WTC11 (cell line): ENCODE results near the gene MYLK4.

Experiments
- ATF1 ChIP-seq: sonication (generic); formaldehyde crosslinking; IDR thresholded peaks from 2 replicates; pipeline ENCODE4 v1.8.1; 2023; ENCODE audit warnings: mild to moderate bottlenecking, moderate library complexity, missing genetic modification reagents
- CBFB ChIP-seq: sonication (generic); formaldehyde crosslinking; IDR thresholded peaks from 2 replicates; pipeline ENCODE4 v1.8.1; 2022; ENCODE audit warnings: mild to moderate bottlenecking, low read depth, missing genetic modification reagents
- ESRRA ChIP-seq: sonication (generic); formaldehyde crosslinking; IDR thresholded peaks from 2 replicates; pipeline ENCODE4 v1.8.1; 2022; ENCODE audit warnings: mild to moderate bottlenecking, missing genetic modification reagents, borderline replicate concordance
- FOXK1 ChIP-seq: sonication (generic); formaldehyde crosslinking; IDR thresholded peaks from 2 replicates; pipeline ENCODE4 v1.8.0; 2022; ENCODE audit warnings: mild to moderate bottlenecking, moderate library complexity, missing genetic modification reagents
- GABPB1 ChIP-seq: sonication (generic); formaldehyde crosslinking; IDR thresholded peaks from 2 replicates; pipeline ENCODE4 v1.8.1; 2023; ENCODE audit warnings: mild to moderate bottlenecking, missing genetic modification reagents
- NR3C1 ChIP-seq: sonication (generic); formaldehyde crosslinking; conservative IDR thresholded peaks from 2 replicates; pipeline ENCODE4 v1.8.1; 2023; ENCODE audit warnings: low read depth, mild to moderate bottlenecking, missing genetic modification reagents
- TCF7 ChIP-seq: sonication (generic); formaldehyde crosslinking; IDR thresholded peaks from 2 replicates; pipeline ENCODE4 v1.8.0; 2022; ENCODE audit warnings: mild to moderate bottlenecking, low read depth, missing genetic modification reagents, moderate library complexity
- TEAD1 ChIP-seq: sonication (generic); formaldehyde crosslinking; IDR thresholded peaks from 2 replicates; pipeline ENCODE4 v1.8.0; 2022; ENCODE audit warnings: mild to moderate bottlenecking, missing genetic modification reagents
- TF ChIP-seq, protein P1 (sequence below): sonication (generic); formaldehyde crosslinking; IDR thresholded peaks from 2 replicates; pipeline ENCODE4 v1.8.0; 2022; ENCODE audit warnings: mild to moderate bottlenecking, missing genetic modification reagents
- TF ChIP-seq, protein P2 (sequence below): sonication (generic); formaldehyde crosslinking; IDR thresholded peaks from 2 replicates; pipeline ENCODE4 v1.8.0; 2022; ENCODE audit warnings: mild to moderate bottlenecking, missing genetic modification reagents
- TF ChIP-seq, protein P3 (sequence below): fragments of 200-600 bp; IDR thresholded peaks from 2 replicates; pipeline ENCODE4 v1.8.0; 2022; ENCODE audit warnings: antibody characterized with exemption
- TF ChIP-seq, protein P4 (sequence below): sonication (generic); formaldehyde crosslinking; conservative IDR thresholded peaks from 2 replicates; pipeline ENCODE4 v1.8.1; 2022; ENCODE audit warnings: mild to moderate bottlenecking, missing genetic modification reagents
- TF ChIP-seq, protein P5 (sequence below): fragments of 250-450 bp; sonication (Bioruptor Pico); conservative IDR thresholded peaks from 2 replicates; pipeline ENCODE4 v1.9.0; 2021; ENCODE audit warnings: mild to moderate bottlenecking
- TF ChIP-seq, protein P6 (sequence below): fragments of 250-450 bp; sonication (Bioruptor Pico); IDR thresholded peaks from 2 replicates; pipeline ENCODE4 v2.1.2; 2022; ENCODE audit warnings: mild to moderate bottlenecking, moderate library complexity

DNA sequence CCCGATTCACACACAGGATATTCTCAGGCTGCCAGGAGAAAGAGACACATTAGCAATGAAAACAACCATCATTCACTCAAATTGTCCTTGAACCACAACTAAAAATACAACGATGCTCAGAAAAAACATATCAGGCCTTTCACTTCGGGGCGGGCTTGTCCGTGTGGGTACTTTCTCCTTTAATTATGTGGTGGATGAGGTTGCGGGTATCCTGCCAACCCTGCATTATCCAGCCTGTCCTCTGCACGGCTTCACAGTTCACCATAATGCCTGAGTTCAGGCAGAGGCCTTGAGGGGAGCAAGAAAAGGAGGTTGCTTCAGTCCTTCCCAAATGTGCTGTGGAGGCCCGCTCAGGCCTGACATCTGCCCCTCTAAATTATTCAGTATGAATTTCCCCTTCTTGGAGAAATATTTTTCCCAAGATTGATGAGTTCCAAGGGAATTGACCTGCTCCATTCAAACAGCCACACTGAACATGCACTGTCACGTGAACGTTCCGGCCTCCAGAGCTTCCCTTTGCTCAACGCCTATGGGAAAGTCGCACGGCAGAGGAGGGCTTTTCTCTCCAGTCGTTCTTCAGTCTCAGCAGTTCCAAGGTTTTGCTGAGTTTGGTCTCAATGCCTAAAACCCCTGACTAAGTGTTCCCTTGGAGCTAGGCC, 70.3 kb downstream of the MYLK4 start:
- TF ChIP-seq, protein P1, sequence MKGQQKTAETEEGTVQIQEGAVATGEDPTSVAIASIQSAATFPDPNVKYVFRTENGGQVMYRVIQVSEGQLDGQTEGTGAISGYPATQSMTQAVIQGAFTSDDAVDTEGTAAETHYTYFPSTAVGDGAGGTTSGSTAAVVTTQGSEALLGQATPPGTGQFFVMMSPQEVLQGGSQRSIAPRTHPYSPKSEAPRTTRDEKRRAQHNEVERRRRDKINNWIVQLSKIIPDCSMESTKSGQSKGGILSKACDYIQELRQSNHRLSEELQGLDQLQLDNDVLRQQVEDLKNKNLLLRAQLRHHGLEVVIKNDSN (CRISPR knock-in tag) = no peak
- TF ChIP-seq, protein P2, sequence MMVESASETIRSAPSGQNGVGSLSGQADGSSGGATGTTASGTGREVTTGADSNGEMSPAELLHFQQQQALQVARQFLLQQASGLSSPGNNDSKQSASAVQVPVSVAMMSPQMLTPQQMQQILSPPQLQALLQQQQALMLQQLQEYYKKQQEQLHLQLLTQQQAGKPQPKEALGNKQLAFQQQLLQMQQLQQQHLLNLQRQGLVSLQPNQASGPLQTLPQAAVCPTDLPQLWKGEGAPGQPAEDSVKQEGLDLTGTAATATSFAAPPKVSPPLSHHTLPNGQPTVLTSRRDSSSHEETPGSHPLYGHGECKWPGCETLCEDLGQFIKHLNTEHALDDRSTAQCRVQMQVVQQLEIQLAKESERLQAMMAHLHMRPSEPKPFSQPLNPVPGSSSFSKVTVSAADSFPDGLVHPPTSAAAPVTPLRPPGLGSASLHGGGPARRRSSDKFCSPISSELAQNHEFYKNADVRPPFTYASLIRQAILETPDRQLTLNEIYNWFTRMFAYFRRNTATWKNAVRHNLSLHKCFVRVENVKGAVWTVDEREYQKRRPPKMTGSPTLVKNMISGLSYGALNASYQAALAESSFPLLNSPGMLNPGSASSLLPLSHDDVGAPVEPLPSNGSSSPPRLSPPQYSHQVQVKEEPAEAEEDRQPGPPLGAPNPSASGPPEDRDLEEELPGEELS (CRISPR knock-in tag) = no peak
- TF ChIP-seq FOXK1 (CRISPR knock-in tag) (no peak), CBFB (CRISPR knock-in tag) (no peak), TCF7 (CRISPR knock-in tag) (no peak), GABPB1 (CRISPR knock-in tag) (no peak), ATF1 (no peak), TEAD1 (CRISPR knock-in tag) (no peak), ESRRA (CRISPR knock-in tag) (no peak), NR3C1 (no peak)
- TF ChIP-seq, protein P3, sequence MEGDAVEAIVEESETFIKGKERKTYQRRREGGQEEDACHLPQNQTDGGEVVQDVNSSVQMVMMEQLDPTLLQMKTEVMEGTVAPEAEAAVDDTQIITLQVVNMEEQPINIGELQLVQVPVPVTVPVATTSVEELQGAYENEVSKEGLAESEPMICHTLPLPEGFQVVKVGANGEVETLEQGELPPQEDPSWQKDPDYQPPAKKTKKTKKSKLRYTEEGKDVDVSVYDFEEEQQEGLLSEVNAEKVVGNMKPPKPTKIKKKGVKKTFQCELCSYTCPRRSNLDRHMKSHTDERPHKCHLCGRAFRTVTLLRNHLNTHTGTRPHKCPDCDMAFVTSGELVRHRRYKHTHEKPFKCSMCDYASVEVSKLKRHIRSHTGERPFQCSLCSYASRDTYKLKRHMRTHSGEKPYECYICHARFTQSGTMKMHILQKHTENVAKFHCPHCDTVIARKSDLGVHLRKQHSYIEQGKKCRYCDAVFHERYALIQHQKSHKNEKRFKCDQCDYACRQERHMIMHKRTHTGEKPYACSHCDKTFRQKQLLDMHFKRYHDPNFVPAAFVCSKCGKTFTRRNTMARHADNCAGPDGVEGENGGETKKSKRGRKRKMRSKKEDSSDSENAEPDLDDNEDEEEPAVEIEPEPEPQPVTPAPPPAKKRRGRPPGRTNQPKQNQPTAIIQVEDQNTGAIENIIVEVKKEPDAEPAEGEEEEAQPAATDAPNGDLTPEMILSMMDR = no peak
- TF ChIP-seq, protein P4, sequence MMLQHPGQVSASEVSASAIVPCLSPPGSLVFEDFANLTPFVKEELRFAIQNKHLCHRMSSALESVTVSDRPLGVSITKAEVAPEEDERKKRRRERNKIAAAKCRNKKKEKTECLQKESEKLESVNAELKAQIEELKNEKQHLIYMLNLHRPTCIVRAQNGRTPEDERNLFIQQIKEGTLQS (CRISPR knock-in tag) = no peak
- TF ChIP-seq, protein P5, sequence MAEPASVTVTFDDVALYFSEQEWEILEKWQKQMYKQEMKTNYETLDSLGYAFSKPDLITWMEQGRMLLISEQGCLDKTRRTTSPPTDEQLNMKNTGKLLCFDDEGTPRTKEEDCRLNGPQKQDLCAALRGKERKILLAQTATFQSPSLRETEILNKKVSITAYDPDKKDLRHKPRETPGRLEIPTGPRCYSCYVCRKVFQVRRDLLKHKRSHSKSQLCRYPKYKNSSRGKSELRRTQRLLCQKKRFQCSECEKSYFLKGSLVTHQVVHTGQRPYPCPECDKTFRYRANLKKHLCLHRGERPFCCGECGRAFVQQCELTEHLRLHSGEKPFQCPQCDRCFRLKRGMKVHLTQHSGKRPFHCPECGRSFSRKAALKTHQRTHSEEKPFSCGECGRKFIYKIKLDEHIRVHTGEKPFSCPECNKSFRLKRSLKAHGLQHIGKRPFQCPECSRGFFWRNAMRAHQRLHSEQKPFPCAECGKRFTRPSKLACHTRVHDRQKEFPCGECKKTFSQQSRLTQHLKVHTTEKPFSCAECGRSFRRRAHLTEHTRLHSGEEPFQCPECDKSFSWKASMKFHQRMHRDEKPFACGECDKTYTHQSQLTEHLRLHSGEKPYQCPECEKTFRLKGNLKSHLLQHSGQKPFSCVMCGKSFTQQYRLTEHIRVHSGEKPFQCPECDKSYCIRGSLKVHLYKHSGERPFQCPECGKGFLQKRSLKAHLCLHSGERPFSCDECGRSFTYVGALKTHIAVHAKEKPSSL (CRISPR knock-in tag) = no peak
- TF ChIP-seq, protein P6, sequence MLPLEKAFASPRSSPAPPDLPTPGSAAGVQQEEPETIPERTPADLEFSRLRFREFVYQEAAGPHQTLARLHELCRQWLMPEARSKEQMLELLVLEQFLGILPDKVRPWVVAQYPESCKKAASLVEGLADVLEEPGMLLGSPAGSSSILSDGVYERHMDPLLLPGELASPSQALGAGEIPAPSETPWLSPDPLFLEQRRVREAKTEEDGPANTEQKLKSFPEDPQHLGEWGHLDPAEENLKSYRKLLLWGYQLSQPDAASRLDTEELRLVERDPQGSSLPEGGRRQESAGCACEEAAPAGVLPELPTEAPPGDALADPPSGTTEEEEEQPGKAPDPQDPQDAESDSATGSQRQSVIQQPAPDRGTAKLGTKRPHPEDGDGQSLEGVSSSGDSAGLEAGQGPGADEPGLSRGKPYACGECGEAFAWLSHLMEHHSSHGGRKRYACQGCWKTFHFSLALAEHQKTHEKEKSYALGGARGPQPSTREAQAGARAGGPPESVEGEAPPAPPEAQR = no peak
